Stimulated activated CD8-positive, alpha-beta memory T cell treated with anti-CD3 and anti-CD28 coated beads, Interleukin-4, amount 100 ng/mL, for 1 hour (primary cell): ENCODE results near the gene PAK5.

Source experiments
- DNase-seq, 2 donors: peaks; one replicate each; pipeline ENCODE4 v3.0.0-alpha.2; 2020; ENCODE audit warnings: low read depth in 2 of 2, low spot score in 1 of 2

The PAK5 gene

DNA sequence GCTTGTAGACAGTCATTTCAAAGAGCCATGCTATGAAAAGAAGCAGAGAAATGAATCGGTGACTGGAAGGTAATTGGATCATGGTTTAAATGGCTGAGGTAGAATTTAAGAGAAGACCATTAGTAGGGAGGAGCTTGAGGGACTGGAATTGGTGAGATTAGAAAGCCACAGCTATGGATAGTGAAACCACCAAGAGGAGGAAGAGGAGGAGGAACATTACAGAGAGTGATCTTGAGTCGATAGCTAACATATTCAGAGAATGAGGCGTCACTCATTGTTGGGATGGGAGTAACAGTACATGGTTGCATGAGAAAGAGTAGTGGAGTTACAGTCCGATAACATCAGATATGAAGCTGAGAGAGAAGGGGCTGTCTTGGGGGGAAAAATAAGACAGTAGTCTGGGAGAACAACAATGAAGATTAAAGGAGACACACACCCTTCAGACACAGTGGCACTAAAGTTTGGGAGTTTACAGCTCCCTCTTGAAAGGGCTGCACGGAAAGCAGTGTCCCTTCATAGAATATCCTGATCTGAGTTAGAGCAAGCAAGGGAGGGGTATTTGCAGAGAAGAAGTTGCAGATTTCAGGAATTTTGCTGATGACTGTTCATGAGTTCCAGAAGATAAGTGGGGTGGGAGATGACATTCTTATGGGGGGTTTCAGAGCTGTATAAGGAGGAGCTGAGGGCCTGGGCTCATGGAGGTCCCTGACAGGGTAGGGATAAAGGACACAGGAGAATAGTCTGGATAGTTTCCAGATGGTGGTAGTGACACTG is 339.6 kb downstream of the PAK5 start:
- no peak for DNase-seq

GRCh38 chr20:9498322-9498721 is 340.6 kb downstream of the PAK5 start:
- no peak for DNase-seq

DNA sequence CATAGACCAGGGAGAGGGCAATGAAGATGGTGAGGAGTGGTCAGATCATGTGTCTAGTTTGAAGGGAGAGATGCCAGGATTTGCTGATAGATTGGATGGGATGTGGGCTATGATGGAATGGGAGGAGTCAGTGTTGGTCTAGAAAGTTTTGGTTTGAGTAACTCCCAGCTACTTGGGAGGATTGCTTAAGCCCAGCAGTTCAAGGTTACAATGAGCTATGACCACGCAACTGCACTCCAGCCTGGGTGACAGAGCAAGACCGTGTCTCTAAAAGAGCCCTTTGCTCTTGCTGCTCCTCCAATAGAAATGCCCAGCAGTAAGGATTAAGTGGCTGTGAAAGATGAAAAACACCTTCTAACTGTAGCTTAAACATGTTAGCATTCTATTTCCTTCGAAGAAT is 342.7 kb downstream of the PAK5 start:
- DNase-seq, result no peak

DNA sequence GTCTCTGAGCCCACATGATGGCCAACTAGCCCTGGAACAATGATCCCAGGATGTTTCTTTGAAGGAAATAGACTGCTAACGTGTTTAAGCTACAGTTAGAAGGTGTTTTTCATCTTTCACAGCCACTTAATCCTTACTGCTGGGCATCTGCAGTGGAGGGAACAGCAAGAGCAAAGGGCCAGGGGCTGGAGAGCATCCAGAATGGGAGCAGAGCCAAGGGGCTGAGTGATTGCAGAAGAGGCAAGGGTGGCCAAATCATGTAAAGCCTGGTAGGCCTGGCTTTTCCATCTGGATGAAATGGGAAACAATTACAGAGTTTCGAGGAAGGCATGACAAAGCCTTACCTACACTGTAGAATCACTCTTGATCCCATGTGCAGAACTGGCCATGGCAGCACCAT is 343.2 kb downstream of the PAK5 start:
- DNase-seq, result no peak

GRCh38 chr20:9493803-9494202 is 345.1 kb downstream of the PAK5 start:
- no peak for DNase-seq

GRCh38 chr20:9492067-9492466 is 346.8 kb downstream of the PAK5 start:
- DNase-seq, result no peak

GRCh38 chr20:9491324-9491723 is 347.6 kb downstream of the PAK5 start:
- no peak for DNase-seq

DNA sequence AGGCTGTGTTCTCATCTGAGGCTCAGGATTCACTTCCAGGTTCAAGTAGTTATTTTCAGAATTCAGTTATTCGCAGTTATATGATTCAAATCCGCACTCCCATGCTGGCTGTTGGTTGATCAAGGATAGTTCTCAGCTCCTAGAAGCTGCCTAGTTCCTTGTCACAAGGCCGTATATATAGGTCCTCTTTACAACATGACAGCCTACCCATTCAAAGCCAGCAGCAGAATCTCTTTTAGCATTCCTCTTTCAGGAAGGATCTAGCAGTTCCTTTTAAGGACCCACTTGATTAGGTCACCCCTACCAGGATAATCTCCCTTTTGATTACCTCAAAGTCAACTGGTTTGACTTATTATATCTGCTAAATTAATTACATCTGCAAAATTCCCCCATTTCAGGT is 348.2 kb downstream of the PAK5 start:
- DNase-seq, result no peak

GRCh38 chr20:9490161-9490560 is 348.7 kb downstream of the PAK5 start:
- DNase-seq, result no peak

GRCh38 chr20:9488063-9488462 is 350.8 kb downstream of the PAK5 start:
- no peak for DNase-seq
